Occipital lobe (tissue), 2 donors: ENCODE data around the gene TSPAN15. TPM values are rescaled to one million over a fixed set of nuclear protein-coding genes. Genes with fewer than 3 reads are reported as not detected.

Experiments used
- DNase-seq: peaks from one replicate; lab custom pipeline; 2025; lab: John Stamatoyannopoulos, UW
- total RNA-seq: library from RNA; depleted of rRNA; stranded (reverse); fragments of >200 nt; gene quantifications from one replicate; pipeline ENCODE4 v1.2.3, GENCODE V29; 2014

TSPAN15 gene
- 3.1 TPM for total RNA-seq

GRCh38 chr10:69451209-69451783 is at the start of gene TSPAN15:
Gene TSPAN15, plus strand, starts transcription at chr10:69451465. Its CDS starts 130 bp downstream, at chr10:69451595.
- peak; percentile 91 for DNase-seq

DNA sequence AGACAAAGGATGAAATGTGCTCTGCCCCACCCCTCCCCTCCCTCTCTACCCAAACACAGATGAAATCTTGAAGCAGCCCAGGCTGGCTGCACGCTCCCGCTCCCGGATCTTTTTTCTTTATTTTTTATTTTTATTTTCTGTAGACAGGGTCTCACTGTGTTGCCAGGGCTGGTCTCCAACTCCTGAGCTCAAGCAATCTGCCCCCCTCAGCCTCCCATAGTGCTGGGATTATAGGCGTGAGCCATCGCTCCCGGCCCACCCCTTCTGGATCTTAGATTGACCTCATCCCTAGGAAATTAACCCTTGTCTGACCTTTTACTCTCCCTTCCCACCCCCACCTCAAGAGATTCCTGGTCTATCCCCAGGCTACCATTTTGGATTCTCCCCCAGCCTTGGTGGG is 48.9 kb upstream of the TSPAN15 start:
- DNase-seq, result no peak

DNA sequence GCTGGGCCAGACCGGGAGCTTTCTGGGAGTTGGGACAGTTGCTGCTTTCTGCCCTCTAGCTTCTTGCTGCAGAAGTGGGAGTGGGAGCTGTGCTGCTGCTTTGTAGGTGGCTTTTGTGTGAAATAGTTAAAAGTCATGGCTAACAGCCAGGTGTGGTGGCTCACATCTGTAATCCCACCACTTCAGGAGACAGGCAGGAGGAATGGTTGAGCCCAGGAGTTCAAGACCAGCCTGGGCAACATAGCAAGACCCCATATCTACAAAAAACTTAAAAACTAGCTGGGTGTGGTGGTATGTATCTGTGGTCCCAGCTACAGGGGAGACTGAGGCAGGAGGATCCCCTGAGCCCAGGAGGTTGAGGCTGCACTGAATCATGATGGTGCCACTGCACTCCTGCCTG is 48.2 kb upstream of the TSPAN15 start:
- no peak for DNase-seq

DNA sequence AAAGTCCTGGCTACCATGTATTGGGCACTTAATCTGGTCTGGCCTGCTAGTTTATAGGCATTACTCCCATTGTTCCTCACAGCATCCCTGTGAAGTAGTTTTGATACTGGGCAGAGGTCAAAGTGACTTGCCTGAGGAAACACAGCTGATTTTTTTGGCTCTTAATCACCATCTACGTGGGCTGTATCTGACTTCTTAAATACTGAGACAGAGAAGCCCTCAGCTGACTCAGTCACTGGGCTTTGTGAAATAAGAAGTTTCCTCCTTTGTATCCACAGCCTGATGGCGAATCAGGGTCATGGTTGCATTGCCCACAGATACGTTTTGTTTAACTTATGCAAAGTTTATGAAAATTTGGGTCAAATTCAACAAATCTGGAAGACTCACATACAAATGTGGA is 47.7 kb upstream of the TSPAN15 start:
- no peak for DNase-seq

GRCh38 chr10:69404786-69405185 is 46.5 kb upstream of the TSPAN15 start:
- DNase-seq, result no peak

DNA sequence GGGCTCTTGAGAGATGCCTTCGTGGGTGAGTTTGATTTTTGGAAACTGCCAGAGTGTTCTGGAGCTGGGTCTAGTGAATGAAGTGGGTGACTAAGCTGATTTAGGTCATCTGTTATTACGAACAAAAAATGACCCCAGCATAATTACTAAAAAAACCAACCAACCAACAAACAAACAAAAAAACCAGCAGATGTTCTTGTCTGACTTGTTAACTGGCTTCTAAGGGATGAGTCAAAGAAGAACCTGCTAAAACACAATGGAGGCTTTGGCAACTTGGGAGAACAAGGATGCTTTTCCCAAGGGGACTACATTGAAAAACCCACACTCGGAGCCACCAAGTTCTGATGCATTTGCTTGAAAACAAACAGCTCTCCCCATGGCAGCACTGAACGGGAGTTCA is 46.0 kb upstream of the TSPAN15 start:
- DNase-seq, result no peak

GRCh38 chr10:69406302-69406811 is 44.9 kb upstream of the TSPAN15 start:
- DNase-seq, result no peak

DNA sequence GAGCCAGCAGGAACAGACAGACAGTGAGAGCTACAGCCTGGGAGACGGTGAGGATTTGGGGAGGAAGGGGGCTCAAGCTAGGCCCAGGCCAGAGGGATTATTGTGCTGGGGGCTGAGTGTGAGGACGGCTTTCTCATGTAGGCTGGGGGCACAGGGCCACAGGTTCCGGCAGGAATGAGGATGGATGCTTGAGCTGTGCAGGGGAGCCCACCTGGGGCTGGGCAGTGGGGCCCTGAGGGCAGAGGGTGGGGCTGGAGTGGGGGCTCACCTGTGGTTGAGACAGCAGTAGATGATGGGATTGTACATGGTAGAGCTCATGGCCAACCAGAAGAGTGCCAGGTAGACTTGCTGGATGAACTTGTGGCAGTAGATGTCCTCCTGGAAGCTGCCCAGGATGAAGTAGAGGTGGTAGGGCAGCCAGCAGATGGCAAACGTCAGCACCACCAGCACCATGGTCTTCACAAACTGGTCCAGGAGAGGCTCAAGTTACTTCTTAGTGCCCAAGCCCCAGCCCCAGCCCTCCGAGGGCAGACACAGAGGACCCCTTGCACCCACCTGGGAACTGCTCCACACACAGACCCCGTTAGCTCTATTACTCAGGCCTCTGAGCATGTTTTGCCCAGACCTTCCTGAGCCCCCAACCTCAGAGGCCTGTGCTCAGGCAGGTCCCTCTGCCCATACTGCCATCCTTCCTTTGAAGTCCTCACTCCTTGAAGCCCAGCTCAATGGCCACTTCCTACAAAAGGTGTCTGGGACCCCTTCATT is 44.3 kb upstream of the TSPAN15 start:
- no peak for DNase-seq

- no peak for DNase-seq
Measured at GRCh38 chr10:69407621-69408301, 43.5 kb upstream of the TSPAN15 start.

GRCh38 chr10:69408318-69409175 is 42.7 kb upstream of the TSPAN15 start:
- peak; percentile 89 for DNase-seq

- DNase-seq, result no peak
Measured at GRCh38 chr10:69409176-69409495, 42.1 kb upstream of the TSPAN15 start.

DNA sequence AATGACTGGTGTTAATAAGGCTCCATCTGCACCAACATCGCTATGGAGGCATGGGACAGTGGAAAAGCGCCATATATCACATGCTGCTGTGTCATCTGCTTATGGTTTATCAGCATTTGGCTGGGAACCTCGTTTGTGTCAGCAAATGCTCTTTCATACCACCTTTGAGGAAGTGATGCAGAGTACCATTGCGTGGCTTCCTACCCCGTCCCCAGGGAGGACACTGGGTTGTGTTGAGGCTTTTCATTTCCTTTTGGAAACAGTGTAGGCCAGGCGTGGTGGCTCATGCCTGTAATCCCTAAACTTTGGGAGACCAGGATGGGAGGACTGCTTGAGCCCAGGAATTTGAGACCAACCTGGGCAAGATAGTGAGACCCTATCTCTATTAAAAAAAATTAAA is 41.3 kb upstream of the TSPAN15 start:
- DNase-seq, result no peak

DNA sequence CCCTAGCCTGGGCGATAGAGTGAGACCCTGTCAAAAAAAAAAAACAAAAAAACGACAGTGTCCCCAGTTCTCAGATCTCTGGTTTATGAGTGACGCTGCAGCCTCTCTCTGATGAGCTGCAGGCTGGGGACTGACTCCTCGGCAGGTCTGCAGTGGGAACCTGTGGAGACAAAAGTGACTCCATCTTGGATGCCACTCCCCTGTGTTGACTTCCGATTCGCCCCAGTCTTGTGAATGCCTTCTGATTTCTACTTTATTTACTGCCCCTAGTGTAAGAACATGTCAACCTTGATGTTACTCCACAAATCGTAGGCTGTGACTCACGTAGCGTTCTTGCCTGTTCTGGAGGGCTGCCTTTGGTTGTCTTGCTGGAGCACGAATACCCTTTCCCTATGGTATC is 40.8 kb upstream of the TSPAN15 start:
- DNase-seq, result no peak

DNA sequence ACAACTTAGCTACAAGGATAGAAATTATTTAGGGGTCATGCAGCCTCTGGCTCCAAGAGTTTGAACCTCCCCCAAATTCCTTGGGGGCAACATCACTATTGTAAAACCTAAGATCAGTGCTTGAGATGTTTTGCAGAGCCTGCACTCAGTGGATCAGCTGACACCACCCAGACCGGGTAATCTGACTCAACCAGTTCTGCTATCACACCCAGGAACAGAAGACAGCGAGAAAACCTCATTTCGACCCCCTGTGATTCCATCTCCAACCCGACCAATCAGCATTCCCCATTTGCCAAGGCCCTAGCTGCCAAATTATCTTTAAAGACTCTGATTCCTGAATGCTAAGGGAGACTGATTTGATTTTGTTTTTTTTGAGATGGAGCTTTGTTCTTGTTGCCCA is 39.8 kb upstream of the TSPAN15 start:
- DNase-seq, result no peak

DNA sequence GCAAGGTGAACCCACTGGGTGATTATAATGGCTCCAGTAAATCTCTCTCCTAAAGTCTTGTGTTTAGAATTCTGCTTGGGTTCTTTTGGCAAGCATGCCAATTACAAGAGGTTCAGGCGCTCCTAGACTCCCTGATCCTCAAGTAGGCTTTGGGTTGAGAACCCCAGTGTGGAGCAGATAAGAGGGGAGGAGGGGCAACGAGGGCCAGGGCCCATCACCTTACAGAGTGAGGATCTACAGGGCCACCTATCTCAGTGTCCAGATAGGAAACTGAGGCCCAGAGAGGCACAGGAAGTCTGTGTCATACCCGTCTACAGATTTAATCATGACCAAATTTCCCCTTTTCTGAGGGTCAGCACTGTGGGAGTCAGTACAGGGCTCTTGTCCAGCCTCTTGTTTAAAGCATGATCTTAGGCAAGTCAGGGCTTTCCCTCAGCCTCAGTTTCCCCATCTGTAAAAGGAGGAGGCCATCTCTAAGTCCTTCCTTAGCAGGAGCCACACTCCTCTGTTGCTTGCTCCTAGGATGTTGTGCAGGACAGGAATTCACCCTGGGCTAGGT is 39.0 kb upstream of the TSPAN15 start:
- no peak for DNase-seq

- DNase-seq, result peak; percentile 59
Measured at GRCh38 chr10:69413221-69413865, 37.9 kb upstream of the TSPAN15 start.

- no peak for DNase-seq
Measured at GRCh38 chr10:69414036-69415018, 36.9 kb upstream of the TSPAN15 start.

DNA sequence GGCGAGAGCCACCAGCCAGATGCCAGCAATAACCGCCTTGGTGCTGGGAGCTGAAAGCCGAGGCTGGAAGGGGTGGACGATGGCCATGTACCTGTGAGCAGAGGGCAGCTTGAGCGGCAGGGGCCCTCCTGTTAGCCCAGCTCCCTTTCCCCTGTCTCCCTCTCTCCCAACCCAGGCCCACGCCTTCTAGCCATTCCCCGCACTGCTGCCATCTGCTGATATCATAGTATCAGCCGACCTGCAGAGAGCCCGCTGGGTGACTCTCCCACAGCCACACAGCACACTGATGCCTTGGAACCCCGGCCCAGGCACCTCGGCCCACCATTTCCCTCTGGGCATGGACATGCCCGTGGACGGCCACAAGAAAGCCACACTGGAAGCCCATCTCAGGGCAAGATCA is 36.2 kb upstream of the TSPAN15 start:
- no peak for DNase-seq

DNA sequence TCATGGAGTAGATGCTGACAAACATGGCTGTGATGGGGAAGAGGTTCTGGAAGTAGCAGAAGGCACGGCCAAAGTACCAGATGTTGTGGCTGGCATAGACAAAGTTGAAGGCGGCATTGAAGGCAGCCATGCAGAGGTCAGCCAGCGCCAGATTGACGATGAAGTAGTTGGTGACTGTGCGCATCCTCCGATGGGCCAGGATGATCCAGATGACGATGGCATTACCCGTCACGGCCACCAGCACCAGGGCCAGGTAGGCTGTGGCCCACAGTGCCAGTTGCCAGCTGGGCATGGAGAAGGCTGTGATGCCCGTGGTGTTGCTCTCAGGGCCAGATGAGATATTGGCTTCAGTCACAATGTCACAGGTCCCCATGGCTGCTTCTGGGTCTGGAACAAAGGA is 35.3 kb upstream of the TSPAN15 start:
- no peak for DNase-seq

DNA sequence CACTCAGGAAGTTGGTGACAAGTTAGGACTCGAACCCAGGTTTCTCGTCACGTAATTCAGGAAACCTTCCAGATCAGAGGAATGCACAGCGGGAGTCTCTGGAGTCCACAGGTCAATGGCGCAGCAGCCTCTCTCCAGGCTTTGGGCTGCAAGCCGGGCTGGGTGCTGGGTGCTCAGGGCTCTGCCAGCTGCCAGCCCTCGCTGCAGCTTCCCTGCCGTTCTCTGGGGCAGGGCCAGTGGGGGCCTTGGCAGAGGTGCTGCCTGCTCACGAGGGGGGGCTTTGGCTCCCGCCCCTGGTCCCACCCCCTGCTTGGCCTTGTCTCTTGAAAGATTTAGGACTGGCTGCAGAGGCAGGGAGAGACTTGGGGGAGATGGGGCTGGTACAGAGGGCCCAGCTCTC is 34.6 kb upstream of the TSPAN15 start, which contains the start of gene TACR2:
TACR2 (minus strand) TSS at position 224 of the 400 bp plus-strand sequence. CDS start 595 bp downstream, outside the sequence.
- no peak for DNase-seq
